ENCODE measurements around the gene CDC42BPA.

DNA sequence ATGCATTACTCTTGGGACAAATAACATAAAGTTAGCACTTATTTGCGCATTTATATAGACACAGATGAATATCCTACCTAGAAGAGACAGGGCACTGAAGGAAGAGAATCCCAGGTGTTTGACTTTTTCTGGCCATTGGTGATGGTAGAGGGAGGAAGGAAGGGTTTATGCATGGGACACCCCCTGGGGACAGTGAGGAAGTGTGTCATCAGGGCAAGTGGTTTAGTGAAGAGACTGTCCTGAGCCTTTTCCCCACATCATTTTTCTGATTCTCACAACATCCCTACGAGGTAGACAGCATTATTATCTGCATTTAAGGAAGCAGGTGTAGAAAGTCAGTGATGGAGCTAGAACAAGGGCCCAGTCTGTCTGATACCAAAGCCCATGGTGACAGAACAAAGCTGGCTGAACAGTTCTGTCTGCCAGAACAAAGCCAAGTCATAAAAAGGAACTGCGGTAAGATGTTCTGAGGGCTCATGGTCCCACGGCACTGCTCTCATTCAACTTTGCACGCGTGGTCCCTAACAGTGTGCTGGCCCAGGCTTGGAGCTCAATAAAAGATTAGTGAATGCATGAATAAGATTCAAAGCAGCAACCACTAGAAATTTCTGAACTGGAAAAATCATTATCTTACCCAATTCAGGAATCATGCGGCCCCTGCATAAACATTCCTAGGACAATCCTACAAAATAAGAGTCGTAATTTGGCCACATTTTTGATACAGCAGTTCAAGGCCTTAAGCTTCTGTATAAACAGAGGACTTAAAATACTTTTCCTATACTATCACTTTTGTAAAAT lies 12.2 kb upstream of the CDC42BPA start:
- TF ChIP-seq, protein P1, sequence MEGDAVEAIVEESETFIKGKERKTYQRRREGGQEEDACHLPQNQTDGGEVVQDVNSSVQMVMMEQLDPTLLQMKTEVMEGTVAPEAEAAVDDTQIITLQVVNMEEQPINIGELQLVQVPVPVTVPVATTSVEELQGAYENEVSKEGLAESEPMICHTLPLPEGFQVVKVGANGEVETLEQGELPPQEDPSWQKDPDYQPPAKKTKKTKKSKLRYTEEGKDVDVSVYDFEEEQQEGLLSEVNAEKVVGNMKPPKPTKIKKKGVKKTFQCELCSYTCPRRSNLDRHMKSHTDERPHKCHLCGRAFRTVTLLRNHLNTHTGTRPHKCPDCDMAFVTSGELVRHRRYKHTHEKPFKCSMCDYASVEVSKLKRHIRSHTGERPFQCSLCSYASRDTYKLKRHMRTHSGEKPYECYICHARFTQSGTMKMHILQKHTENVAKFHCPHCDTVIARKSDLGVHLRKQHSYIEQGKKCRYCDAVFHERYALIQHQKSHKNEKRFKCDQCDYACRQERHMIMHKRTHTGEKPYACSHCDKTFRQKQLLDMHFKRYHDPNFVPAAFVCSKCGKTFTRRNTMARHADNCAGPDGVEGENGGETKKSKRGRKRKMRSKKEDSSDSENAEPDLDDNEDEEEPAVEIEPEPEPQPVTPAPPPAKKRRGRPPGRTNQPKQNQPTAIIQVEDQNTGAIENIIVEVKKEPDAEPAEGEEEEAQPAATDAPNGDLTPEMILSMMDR (IDR thresholded peaks at IDR 0.05): no peak
- TF ChIP-seq POLR2A (IDR thresholded peaks at IDR 0.05): no peak

Measured in lower leg skin (tissue), 3 donors.